Measurements from ENCODE around the gene SHMT2. TPM values are rescaled to one million over a fixed set of nuclear protein-coding genes. Genes with fewer than 3 reads are reported as not detected.
A peak's percentile ranks its signal among the peaks of the same experiment; 100 is the strongest.

Gene SHMT2
- total RNA-seq, 1 experiment from 2014 or later = 227 TPM

DNA sequence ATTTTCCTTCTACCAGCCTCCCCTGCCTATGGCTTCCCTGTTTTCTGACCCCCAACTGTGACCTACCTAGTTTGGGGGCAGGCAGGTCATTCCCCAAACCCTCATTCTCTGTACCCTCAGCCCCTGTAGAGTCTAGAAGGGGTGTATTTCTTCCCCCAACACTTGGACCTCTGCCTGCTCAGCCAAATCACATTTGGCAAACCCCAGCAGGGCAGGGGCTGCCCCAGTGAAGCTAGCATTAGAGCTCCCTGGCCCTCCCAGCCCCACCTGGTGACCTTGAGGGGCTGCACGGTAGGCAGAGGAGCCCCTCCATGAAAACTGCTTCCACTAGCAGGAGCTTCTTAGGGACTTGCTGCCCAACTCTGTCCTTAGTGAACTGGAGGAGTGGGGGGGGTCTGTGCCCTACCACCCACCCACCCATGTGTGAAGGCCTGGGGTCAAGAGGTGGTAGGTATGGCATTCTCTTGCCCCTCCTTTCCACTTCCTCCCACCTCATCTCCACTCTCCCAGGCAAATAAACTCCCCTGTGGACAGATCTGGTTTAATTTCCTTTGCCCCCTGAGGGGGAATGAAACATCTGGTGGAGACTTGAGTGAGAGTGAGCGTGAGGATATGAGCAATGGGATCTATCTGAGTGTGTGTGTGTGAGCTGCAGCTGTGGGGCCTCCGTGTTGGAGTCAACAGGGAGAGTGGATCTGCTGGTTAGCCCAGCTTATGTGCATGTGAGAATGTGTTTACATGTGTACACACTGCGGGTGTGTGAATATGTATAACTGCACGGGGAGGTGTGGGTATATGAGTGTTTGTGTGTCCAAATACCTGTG, 11.3 kb upstream of the SHMT2 start:
- H3K27me3 ChIP-seq (ENCODE audit: insufficient read depth, low read depth) = no peaks in the 10 kb centered on the region
- no peaks in the 10 kb centered on the region for H3K9me2 ChIP-seq (ENCODE audit: insufficient read depth)
- ChIA-PET CTCF (interaction anchor here (0.6 kb wide), 1 partner anchor 713 kb away, joined by 4 read pairs; no protein-coding TSS in a partner anchor), POLR2A (ENCODE audit: unreplicated experiment) (interaction anchor here (0.5 kb wide), 1 partner anchor 12 kb away, joined by 3 read pairs; no protein-coding TSS in a partner anchor)
- no peak overlapping the region for H3K4me3 ChIP-seq
- no peaks in the 10 kb centered on the region for H3K79me2 ChIP-seq (ENCODE audit: low read depth)
- intact Hi-C loops (cut with micrococcal nuclease; ENCODE audit: unreplicated experiment) = no loop called here
- H3K4me1 ChIP-seq (replicated peaks; ENCODE audit: insufficient read depth) = peaks cover 28% of the 10 kb centered on the region
- TSS peak; percentile 13 for BruUV-seq (replicated peaks)
- no peaks in the 10 kb centered on the region for H3K36me3 ChIP-seq (ENCODE audit: low read depth)
- no peak overlapping the region for H2AFZ ChIP-seq
- no peaks in the 10 kb centered on the region for H3K9me3 ChIP-seq (ENCODE audit: insufficient read depth, low read depth)
- no peak overlapping the region for H3K27ac ChIP-seq
- H3K4me2 ChIP-seq = peak overlapping the region; percentile 98
- H3F3A ChIP-seq (ENCODE audit: insufficient read depth, low read depth) = peaks cover 20% of the 10 kb centered on the region
- DNase-seq = no peak
- peaks cover 6% of the 10 kb centered on the region; the same call in 1 of the 2 replicates for H4K20me1 ChIP-seq (ENCODE audit: insufficient read depth)
- TF ChIP-seq, protein P1, sequence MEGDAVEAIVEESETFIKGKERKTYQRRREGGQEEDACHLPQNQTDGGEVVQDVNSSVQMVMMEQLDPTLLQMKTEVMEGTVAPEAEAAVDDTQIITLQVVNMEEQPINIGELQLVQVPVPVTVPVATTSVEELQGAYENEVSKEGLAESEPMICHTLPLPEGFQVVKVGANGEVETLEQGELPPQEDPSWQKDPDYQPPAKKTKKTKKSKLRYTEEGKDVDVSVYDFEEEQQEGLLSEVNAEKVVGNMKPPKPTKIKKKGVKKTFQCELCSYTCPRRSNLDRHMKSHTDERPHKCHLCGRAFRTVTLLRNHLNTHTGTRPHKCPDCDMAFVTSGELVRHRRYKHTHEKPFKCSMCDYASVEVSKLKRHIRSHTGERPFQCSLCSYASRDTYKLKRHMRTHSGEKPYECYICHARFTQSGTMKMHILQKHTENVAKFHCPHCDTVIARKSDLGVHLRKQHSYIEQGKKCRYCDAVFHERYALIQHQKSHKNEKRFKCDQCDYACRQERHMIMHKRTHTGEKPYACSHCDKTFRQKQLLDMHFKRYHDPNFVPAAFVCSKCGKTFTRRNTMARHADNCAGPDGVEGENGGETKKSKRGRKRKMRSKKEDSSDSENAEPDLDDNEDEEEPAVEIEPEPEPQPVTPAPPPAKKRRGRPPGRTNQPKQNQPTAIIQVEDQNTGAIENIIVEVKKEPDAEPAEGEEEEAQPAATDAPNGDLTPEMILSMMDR (conservative IDR thresholded peaks at IDR 0.05) = no peak
- no peak for TF ChIP-seq EZH2 (IDR thresholded peaks at IDR 0.05; ENCODE audit: low read depth)

DNA sequence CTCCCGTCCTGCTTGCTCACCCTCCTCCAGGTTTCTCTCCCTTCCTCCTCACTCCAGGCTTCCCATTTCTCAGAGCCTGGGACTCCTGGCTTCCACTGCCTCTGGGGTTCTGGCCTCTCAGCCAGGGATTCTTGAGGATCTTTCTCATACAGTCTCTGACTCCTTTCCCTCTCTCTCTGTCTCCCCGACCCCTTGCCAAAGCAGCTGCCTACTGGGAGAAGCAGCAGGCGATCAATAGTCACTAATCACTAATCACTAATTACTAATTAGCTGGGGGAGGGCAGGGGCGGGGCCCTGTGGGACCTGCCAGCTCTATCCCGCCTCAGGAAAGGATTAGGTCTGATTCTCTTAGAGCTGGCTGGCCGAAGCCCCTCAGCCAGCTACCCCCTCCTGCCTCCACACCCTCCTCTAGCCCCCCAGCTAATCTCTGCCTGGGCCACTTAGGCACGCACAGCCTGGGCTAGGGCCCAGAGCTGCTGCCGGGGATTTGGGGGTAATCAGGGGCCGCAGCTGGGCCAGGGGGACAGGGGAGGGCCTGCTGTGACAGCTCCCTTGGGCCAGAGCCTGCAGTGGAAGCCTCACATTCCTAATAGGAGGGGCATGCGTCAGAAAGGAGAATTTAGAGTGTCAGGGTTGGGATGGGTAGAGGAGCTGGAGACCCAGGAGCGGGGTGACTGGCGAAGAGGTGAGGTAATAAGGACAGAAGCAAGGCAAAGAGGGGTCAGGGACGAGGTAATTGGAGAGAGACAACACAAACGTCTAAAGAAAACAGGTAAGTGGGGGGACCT, 10.1 kb upstream of the SHMT2 start:
- CTCF ChIA-PET = no interaction called here
- BruUV-seq (replicated peaks) = no TSS peak
- Histone ChIP-seq H3K4me3 (no peak overlapping the region), H2AFZ (no peak overlapping the region), H3K4me1 (replicated peaks; ENCODE audit: insufficient read depth) (peaks cover 17% of the 10 kb centered on the region), H4K20me1 (ENCODE audit: insufficient read depth) (peaks cover 6% of the 10 kb centered on the region; the same call in 1 of the 2 replicates), H3K79me2 (ENCODE audit: low read depth) (no peaks in the 10 kb centered on the region), H3K27ac (no peak overlapping the region), H3K27me3 (ENCODE audit: insufficient read depth, low read depth) (no peaks in the 10 kb centered on the region), H3K4me2 (peak overlapping the region; percentile 98), H3K9me3 (ENCODE audit: insufficient read depth, low read depth) (no peaks in the 10 kb centered on the region), H3K36me3 (ENCODE audit: low read depth) (no peaks in the 10 kb centered on the region), H3F3A (ENCODE audit: insufficient read depth, low read depth) (peaks cover 9% of the 10 kb centered on the region; the same call in 1 of the 2 replicates), H3K9me2 (ENCODE audit: insufficient read depth) (no peaks in the 10 kb centered on the region)
- no peak for DNase-seq
- intact Hi-C loops (cut with micrococcal nuclease; ENCODE audit: unreplicated experiment) = no loop called here
- POLR2A ChIA-PET (ENCODE audit: unreplicated experiment) = no interaction called here
- TF ChIP-seq, protein P1 (conservative IDR thresholded peaks at IDR 0.05) = no peak
- TF ChIP-seq EZH2 (IDR thresholded peaks at IDR 0.05; ENCODE audit: low read depth) = no peak

DNA sequence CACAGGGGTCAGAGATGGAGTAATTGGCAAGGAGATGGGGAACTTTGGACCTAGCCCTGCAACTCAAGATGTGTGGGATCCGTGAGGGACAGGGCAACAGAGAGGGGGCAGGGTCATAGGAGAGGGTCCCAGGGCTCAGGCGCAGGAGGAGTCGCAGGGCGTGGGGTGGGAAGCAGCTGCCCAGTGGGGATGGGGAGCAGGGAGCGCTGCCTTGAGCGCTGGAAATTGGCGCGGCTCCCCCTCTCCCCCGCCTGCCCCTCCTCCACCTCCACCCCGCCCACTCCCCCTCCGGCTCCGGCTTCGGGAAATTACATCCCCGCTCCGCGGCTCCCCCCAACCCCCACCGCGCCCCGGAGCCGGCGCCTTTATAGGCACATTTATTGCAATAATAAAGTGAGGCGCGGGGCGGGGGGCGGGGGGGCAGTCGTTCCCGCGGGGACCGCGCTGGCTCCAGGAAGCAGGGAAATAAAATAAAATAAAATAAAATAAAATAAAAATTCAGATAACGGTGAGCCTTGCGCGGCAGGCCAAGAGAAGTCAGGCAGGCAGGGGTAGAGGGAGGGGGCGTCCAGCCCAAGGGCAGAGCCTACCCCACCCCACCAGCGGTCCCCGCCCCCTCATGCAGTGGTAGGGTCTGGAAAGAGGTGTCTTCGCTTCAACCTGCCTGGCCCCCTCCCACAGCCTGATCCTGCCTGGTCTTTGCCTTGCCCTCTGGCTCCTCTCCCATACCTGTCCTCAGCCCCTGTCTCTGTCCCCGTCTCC, 9.3 kb upstream of the SHMT2 start:
- H3K4me3 ChIP-seq = no peak overlapping the region
- no peaks in the 10 kb centered on the region for H3K36me3 ChIP-seq (ENCODE audit: low read depth)
- no TSS peak for BruUV-seq (replicated peaks)
- peaks cover 6% of the 10 kb centered on the region; the same call in 1 of the 2 replicates for H3F3A ChIP-seq (ENCODE audit: insufficient read depth, low read depth)
- no peaks in the 10 kb centered on the region for H3K27me3 ChIP-seq (ENCODE audit: insufficient read depth, low read depth)
- H3K27ac ChIP-seq = no peak overlapping the region
- peaks cover 6% of the 10 kb centered on the region; the same call in 1 of the 2 replicates for H4K20me1 ChIP-seq (ENCODE audit: insufficient read depth)
- H3K4me2 ChIP-seq = no peak overlapping the region
- H3K79me2 ChIP-seq (ENCODE audit: low read depth) = no peaks in the 10 kb centered on the region
- ChIA-PET CTCF (no interaction called here), POLR2A (ENCODE audit: unreplicated experiment) (no interaction called here)
- intact Hi-C loops (cut with micrococcal nuclease; ENCODE audit: unreplicated experiment) = no loop called here
- no peaks in the 10 kb centered on the region for H3K9me2 ChIP-seq (ENCODE audit: insufficient read depth)
- peaks cover 11% of the 10 kb centered on the region; the same call in 1 of the 2 replicates for H3K4me1 ChIP-seq (replicated peaks; ENCODE audit: insufficient read depth)
- H2AFZ ChIP-seq = no peak overlapping the region
- no peaks in the 10 kb centered on the region for H3K9me3 ChIP-seq (ENCODE audit: insufficient read depth, low read depth)
- no peak for DNase-seq
- no peak for TF ChIP-seq EZH2 (IDR thresholded peaks at IDR 0.05; ENCODE audit: low read depth)
- TF ChIP-seq, protein P1 (conservative IDR thresholded peaks at IDR 0.05) = no peak

Data from PC-9 (cell line).